Glomerular visceral epithelial cell (primary cell): Measurements from ENCODE around the gene MAP7.
"Not testable (repeated sequence)": the region's sequence is repeated elsewhere in the genome, so short reads cannot be mapped to it uniquely, and the experiment has no call there.

Experiments
- DNase-seq: peaks from one replicate; pipeline ENCODE4 v3.0.0-alpha.2; 2016; ENCODE audit errors: extremely low spot score

MAP7 gene

DNA sequence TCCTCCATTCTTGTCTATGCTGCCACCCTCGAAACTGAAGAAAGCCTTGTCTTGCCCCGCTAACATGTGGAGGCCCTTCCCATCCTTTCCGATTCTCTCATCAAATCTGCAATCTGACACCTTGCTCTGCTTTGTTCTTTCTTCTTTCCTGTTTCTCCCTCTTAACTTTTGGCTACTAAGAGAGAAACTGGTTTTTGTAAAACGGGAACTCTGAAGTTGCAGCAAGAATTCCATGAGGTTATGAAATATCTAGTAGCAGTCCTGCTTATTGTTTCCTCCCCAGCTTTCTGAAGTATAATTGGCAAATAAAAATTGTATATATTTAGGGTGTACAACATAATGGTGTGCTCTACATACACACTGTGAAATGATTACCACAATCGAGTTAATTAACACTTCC, 80.2 kb downstream of the MAP7 start:
- DNase-seq = no peak

DNA sequence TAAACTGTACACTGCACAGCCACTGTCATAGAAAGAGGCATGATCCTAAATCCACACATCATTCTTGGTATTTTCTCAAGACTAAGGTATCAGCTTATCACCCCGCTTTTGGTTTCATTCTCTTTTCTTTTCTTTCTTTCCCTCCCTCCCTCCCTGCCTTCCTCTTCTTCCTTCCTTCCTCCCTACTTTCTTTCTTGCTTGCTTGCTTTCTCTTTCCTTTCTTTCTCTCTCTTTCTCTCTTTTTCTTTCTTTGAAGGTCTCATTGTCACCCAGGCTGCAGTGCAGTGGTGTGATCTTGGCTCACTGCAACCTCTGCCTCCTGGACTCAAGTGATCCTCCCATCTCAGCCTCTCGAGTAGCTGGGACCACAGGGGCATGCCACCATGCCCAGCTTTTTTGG, 81.1 kb downstream of the MAP7 start:
- DNase-seq = no peak

DNA sequence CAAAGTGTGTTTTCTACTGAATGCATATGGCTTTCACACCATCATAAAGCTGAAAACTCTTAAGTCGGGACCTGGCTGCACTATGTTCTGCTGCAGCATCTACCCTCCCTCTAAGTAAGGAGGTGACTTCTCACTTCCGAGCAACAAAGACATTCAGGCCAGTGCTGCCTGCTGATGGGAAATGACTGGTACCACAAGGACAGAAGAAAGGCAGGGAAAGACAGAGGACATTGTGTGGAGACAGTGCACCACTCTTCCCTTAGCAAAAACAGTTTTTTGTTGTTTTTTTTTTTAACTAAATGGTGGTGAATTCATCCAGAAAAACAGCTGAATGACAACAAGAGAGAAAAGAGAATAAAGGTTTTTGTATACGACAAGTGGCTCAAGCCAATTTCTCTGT, 81.5 kb downstream of the MAP7 start:
- DNase-seq = no peak

DNA sequence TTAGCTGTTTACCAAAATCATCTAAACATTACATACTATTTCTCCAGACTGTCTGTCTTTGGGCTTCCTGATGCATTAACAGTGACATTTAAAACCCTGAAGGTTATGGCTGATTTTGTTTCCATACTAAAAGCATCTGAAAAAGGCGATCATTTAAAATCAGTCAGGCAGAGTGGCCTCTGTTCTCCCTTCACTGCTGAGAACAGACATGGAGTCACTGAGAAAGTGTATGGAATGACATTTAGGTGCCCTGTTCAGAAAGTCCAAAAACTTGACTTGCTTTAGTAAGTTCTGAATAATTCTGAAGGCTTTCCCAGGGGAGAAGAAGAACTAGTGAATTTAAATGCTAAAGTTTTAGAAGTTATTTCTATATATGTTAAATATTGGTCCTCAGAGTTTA, 83.0 kb downstream of the MAP7 start:
- DNase-seq = no peak

DNA sequence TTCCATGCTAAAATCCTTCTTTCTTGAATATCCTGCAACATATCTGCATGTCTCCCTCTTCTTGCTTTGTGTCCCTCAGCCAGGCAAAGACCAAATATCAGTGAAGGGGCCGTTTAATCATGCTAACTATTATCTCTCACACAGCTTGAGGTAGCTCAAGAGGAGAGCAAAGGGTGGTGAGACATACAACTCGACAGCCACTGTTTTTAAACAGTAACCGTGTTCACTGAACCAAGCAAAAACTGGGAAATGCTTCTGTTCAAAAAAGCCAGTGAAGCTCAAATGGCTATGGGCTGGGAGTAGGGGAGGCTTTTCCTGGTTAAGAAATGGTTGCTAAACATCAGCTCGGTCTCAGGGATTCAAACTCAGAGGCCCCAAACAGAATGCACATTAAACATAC, 83.4 kb downstream of the MAP7 start:
- peak; percentile 70 for DNase-seq

DNA sequence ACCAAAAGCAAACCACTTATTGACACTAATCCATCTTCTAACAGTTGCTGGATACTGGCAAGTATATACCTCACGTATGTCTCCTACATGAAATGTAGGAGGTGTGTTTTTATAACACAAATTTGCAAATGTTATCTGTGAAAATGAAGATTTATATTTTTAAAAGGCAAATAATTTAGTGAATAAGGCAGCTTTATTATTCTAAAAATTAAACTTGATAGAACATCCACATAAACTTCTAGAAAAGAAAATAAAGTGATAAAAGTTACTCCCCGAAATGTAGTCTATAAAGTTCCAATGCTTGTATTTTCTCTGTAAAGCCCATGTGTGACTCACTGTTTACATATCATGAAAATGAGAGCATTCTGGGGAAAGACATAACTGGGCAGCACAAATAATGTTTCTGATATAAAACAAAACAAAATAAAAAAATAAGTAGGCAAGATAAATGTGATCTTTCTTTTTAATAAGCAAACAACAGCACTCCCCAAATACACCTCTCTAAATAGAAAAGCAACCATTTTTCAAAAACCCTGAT, 84.4 kb downstream of the MAP7 start:
- no peak for DNase-seq

DNA sequence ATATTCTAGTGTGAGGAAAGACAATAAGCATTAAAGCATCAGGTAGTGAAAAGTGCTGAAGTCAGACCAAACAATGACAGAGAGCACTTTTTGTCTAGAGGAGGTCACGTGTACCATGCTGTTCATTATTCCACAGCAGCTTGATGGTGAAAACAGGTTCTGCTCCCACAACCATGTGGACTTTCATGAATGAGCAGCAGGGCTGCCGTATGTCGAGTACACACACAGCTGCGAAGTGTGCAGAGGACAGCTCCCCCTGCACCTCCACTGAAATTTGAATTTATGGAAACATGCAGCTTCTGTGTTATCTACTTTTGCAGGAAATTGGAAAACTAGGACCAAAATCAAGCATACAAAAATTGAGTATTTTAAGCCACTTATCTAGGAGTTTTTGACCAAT, 85.3 kb downstream of the MAP7 start:
- no peak for DNase-seq

DNA sequence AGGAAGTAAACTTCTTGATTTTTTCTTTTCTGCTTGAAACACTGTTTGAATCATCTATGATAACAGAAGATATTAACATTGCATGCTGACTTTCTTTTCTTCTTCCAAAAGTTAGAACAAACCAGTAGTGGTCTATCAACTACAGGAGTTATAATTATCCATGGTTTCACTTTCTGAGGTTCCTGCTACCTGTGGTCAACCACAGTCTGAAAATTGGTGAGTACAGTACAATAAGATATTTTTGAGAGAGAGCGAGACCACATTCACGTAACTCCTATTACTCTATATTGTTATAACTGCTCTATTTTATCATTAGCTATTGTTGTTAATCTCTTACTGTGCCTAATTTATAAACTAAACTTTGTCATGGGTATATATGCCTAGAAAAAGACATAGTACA, 86.1 kb downstream of the MAP7 start:
- DNase-seq = peak; percentile 5

DNA sequence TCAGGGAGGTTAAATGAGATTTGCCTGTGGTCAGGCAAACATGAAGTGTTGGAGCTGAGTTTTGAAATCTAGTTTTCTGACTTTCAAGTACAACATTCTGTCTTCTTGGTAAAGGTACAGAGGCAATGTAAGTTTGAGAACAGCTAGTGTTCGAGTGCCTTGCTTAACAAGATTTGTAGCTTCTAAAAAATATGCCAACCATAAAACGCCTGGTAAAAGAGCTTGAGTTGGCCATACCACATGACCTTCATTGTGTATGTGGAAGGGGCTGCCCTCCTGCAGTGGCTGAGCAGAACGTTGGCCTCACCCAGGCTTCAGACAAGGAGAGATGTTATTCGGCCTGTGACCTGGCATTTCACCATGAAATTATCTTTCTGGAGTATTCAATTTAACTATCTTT, 86.5 kb downstream of the MAP7 start:
- DNase-seq = no peak

DNA sequence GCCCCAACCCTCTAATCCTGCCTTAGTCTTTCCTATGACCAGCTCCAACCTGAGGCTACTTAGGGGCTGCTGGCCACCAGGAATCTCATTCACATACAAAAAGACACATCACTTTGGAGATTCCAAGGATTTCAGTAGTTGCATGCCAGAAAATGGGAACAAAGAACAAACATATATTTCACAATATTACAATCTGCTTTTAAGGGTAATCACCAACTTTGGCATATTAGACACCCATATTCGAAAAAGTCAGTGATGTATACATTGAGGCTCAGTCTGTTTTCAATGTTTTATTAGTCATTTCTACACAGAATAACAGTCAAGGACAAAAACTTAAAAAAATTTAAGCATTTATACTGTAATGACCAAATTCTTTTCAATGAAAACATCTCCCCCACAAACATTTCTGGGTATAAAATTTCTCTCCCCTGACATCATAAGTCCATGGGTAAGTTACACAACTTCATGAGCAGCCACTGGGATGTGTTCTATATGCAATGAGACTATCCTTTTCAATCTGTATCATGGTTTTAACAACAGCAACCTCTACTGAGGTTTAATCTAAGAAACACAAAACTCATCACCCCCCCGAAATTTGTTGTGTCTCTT, 103.5 kb downstream of the MAP7 start:
- no peak for DNase-seq

DNA sequence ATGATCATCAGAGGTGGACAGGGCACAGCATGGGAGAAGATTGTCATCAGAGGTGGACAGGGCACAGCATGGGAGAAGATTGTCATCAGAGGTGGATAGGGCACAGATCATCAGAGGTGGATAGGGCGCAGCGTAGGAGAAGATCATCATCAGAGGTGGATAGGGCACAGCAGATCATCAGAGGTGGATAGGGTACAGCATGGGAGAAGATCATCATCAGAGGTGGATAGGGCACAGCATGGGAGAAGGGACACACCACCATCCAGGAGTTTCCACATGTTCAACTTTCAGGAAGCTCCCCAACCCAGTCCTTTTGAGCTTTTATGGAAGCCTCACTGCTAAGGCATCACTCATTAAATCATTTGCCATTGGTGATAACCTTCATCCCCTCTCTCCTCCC, 104.1 kb downstream of the MAP7 start:
- DNase-seq = no peak

DNA sequence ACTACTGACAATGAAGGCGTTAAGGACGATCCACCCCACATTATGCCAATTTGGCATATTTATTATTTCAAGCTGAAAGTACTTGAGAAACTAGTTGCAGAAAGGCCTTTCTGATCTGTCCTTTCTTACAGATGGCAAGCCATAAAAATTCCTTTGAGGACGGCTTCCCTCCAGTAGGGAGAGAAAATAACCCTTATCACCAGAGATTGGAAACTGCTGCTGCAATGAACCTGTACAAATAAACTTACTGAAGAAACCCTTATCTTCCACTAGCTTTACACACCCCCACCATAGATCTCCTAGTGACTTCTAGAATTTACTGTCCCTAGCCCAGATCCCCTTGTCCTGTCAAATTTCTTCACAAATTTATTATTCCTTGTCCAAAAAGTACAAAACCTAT, 105.2 kb downstream of the MAP7 start:
- no peak for DNase-seq

DNA sequence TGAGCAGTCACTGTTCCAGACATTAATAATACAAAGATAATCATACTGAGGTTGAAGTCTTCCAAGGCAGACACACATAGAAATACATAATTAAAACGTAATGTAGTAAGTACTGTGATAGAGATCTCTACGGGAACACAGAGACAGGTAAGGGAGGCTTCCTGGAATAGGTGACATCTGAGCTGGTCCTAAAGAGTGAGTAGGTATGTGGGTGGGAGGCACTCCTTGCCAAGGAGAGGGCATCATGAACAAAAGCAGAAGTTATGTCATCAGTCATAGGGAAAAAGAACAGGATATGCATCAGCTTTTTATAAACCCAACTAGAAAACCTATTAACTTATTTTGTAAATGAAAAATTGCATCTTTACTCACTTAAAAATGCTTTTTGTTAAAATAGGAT, 110.0 kb downstream of the MAP7 start:
- DNase-seq = no peak

DNA sequence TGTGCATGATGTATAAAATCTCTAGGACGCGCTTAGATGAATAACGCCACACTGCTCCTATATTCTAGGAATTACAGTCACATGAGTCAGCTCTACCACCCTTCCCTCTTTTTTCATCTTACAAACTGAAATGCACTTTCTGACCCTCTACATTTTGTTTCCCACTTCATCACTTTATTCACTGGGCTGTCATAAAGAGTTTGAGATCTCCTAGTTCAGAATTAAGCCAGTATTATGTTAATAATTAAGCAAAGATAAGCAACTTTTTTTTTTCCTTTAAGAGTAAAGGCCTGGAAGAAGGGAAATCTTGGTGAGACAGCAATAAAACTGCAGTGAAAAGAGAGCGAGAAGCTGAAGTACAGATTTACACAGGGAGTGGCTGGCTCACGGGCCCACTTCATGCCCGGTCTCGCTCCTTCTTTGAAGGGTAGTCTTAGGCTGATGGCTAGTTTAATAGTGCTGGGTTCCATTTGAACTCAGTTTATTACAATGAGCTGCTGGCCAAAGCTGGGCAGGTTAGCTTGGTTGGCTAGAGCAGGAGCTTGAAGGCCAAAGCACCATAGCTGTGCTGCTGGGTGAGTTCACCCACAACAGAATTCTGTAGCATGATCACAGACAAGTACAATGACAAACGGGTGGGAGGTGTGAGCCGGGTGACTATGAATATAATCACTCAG, 110.6 kb downstream of the MAP7 start:
- DNase-seq = peak; percentile 45

DNA sequence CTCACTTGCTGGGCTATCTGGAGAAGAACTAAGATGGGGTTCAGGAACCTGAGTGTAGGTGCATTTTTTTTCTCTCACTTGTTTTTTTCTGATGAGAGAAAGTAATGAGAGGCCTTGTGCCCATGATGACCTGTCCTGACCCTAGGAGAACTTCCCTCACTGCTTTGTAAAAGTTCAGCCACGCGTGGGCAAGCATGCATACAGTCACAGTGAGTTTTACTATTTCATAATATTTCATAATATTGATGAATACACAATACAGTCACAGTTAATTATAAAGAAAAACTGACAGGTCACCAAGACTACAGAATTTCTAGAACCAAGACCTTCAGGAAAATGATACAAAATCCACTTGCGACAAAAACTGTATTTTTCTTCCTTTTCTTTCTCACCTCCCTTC, 111.8 kb downstream of the MAP7 start:
- no peak for DNase-seq

DNA sequence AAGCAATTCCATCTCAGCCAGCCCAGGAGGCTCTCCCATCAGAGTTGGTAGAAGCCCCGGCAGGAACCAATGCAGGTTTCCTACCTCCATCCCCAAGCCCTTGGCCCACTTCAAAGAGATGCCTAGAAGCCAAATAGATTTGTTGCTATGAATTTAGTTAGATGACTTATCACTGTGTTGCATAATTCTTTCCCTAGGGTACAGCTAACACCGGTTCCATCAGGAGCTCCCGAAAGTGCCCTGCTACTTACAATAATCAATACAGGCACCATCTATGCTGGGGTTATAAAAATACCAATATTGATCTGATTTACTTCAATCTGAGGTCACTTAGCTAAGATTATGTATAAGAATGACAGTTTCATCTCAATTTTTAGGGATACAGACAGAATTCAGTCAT, 113.0 kb downstream of the MAP7 start:
- DNase-seq = no peak

DNA sequence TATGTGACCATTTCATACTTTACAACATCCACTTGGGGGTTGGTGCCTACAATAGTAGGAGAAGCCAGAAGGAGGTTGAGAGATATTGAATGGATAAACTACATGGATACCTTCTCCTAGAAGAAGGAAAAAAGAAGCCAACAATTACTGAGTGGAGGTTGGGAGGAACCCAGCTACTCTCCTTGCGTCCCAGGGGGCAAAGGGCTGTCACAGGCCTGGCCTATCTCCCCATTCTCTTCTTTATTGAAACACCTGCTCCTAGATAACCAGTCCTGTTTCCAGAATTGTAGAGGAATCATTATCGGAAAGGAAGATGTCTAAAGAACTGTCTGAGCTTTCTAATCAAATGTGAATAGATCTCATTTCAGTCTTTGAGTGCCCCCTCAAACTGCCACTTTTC, 115.1 kb downstream of the MAP7 start:
- no peak for DNase-seq

DNA sequence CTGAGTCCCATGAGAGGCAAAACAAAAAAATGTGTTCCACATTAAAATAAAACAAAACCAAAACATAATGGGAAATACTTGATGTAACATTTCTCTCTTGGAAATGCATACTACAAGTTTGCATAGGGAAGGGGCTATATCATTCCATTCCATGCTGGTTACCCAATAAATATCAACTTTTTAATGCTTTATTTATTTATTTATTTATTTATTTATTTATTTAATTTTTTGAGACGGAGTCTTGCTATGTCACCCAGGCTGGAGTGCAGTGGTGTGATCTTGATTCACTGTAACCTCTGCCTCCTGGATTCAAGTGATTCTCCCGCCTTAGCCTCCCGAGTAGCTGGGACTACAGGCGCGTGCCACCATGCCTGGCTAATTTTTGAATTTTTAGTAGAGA, 118.9 kb downstream of the MAP7 start:
- not testable (repeated sequence) for DNase-seq

DNA sequence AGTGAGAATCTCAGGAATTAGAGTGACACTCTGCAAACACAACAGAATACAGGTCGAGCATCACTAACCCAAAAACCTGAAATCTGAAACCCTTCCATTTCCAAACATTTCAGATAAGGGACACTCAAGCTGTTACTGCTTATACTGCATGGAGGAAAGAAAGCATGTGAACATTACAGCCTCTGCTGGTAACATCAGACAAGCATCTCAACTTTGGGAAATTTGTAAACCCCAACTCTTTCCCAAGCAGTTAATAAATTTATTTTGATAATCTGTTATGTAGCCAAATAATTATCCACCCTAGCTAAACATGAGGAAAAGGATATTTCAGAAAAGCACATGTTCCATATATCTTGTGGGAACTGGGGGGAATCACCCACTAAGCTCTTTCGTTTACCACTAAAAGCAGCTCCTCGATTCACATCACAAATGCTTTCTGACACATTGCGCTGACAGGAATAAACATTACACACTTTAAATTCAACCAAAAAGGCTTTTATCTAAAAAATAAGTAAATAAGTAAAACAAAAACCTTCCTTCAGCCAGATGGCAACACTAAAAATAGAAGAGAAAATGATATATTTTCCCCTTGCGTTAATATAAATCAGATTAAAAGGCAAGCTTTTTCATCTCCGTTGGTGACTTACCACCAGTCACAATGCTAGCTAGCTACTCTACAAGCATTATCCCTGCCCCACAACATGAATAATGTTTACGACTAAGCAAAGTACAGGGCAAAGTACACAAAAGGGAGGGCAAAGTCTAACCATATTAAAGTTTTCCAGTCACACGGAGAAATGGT, 120.8 kb downstream of the MAP7 start:
- no peak for DNase-seq

DNA sequence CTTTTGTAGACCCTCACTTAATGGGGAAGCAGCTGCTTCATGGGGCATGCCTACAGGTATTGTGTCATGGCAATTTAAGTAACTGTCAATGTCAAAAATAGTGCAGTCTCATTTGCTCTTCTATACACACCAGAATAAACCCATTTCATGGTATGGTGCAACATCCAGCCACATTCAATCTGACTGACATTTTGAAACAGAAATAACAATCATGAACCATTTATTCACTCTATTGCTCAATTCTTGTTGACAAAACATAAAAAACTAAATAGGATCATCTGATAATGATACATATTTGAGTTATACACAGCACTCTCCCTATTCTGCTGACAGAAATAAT, 122.9 kb downstream of the MAP7 start:
- no peak for DNase-seq

DNA sequence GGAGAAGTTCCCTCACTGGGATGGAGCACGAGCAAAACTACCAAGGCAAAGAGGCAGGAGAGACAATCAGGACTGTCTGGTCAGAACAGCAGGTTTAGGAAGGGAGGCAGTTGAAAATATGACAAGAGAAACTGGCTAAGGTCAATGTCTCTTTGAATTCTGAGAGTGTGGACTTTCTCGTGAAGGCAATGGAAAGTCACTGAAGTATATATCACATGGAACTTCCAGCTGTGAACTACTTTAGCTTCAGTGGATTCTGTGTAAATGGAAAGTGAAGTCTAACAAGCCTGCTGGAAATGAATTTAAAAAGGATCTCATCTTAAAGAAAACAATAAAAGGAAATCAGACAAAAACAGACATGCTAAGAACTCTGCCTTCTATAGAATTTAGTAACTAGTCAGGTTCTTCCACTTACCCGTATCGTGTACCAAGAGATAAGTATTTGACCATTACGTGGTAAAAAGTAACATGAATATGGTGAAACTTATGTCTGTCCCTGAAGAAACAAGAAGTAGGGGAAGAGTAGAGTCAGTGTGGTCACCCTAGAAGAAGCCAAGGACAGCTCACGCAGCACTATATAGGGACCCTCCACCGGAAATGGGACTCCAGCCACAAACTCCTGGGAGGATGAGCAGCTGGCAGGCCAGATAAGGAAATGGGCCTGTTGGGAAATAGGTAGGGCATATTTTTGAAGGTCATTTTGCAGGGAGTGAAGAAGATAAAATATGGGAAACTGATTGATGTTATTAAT, 123.4 kb downstream of the MAP7 start:
- no peak for DNase-seq

DNA sequence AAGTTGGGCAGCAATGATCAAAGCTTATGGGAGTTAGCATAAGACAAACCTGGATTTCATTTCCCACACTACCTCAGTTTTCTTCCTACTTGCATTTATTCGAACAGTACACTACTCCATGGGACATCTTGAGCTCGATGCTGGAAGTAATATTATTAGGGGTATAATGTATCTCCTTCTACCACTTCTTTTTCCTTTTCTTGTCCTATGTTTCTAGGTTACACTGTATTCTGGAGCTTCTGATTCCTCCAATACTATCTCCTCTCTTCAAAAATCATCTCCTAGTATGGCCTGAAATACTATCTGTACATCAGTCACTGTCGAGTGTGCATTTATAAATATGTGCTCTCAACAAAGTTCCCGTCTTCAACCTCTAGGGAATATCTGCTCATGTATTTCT, 124.4 kb downstream of the MAP7 start:
- DNase-seq = no peak
